OCI-LY3 (cell line): ENCODE results near the gene TSNAXIP1.

Experiments
- EZH2phosphoT487 ChIP-seq: fragments of 200-600 bp; shearing (Covaris generic); IDR thresholded peaks from 2 replicates; pipeline ENCODE4 v1.6.1; 2018; ENCODE audit warnings: antibody characterized with exemption, mixed run types, low read depth
- TF ChIP-seq, protein P1 (sequence below): fragments of 200-600, 300-600 bp; sonication (generic); IDR thresholded peaks from 2 replicates; pipeline ENCODE4 v1.5.1; 2014; ENCODE audit warnings: antibody characterized with exemption, low read length, low read depth

DNA sequence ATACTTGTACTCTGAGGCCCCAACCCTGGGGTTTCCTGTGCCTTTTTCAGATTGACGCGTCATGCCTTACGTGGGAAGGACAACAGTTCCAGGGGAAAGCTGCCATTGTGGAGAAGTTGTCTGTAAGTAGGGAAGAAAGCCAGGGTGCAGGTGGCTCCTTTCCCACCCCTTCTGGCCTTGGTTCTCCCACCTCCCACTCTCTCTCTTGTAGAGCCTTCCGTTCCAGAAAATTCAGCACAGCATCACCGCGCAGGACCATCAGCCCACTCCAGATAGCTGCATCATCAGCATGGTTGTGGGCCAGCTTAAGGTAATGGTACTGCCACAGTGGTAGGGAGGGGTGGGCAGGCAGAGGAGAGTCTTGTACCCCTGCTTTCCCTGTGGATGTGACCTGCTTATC lies 61.6 kb downstream of the TSNAXIP1 start:
- TF ChIP-seq, protein P1, sequence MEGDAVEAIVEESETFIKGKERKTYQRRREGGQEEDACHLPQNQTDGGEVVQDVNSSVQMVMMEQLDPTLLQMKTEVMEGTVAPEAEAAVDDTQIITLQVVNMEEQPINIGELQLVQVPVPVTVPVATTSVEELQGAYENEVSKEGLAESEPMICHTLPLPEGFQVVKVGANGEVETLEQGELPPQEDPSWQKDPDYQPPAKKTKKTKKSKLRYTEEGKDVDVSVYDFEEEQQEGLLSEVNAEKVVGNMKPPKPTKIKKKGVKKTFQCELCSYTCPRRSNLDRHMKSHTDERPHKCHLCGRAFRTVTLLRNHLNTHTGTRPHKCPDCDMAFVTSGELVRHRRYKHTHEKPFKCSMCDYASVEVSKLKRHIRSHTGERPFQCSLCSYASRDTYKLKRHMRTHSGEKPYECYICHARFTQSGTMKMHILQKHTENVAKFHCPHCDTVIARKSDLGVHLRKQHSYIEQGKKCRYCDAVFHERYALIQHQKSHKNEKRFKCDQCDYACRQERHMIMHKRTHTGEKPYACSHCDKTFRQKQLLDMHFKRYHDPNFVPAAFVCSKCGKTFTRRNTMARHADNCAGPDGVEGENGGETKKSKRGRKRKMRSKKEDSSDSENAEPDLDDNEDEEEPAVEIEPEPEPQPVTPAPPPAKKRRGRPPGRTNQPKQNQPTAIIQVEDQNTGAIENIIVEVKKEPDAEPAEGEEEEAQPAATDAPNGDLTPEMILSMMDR = no peak
- TF ChIP-seq EZH2phosphoT487 = no peak
